Measurements from ENCODE around the gene ZGRF1.

DNA sequence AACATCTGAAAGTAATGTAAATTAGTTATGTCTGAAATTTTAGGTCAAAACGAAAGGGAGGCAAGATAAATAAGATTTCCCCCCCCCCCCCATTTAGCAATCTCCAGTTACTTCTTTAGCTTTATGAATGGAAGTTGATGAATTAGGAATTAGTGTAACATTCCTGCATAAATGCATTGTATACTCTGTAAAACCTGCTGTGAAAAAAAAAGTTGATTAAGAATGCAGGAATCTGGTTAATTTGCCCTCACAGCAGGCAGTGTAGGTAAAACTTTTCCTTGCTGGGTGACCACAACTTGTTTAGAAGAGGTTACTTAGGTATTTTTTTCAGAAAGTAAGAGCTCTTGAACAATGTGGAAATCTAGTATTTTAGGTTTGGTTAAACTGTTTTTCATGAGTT is 15.5 kb upstream of the ZGRF1 start:
- TF ChIP-seq CTCF (IDR thresholded peaks at IDR 0.05) (no peak), POLR2AphosphoS5 (IDR thresholded peaks at IDR 0.05) (no peak)

Data from sigmoid colon (tissue), 4 donors.